Ovary (tissue), 9 donors: ENCODE data around the gene KCTD5. TPM values are rescaled to one million over a fixed set of nuclear protein-coding genes. Genes with fewer than 3 reads are reported as not detected.
"Not testable (repeated sequence)": the region's sequence is repeated elsewhere in the genome, so short reads cannot be mapped to it uniquely, and the experiment has no call there.

Experiments used
- DNase-seq, 5 donors: peaks; one replicate each; pipeline ENCODE4 v3.0.0-alpha.2; 2019 to 2020
- H3K27ac ChIP-seq, 2 donors: fragments of 200-600 bp; one replicate each; pipeline versions ENCODE4 v1.5.1 to v1.8.0; 2019 to 2022
- H3K27me3 ChIP-seq: fragments of 200-600 bp; one replicate; pipeline ENCODE4 v1.8.0; 2022
- H3K36me3 ChIP-seq: fragments of 200-600 bp; sonication (generic); one replicate; pipeline ENCODE4 v1.5.1; 2019
- H3K4me1 ChIP-seq: one replicate; pipeline ENCODE4 v1.8.1; 2013; ENCODE audit warnings: mild to moderate bottlenecking, moderate library complexity; ENCODE audit not compliant: insufficient read depth
- H3K4me3 ChIP-seq: fragments of 200-600 bp; sonication (generic); one replicate; pipeline ENCODE4 v1.5.1; 2017
- H3K9me3 ChIP-seq, 2 donors: fragments of 200-600 bp in 1 of 2; sonication (generic) in 1 of 2; one replicate each; pipeline versions ENCODE4 v1.5.1 to v1.8.1; 2013 to 2019; ENCODE audit warnings: mild to moderate bottlenecking in 1 of 2, moderate library complexity in 1 of 2
- EP300 ChIP-seq: sonication (generic); formaldehyde crosslinking; IDR thresholded peaks from one replicate; pipeline ENCODE4 v1.6.1; 2017; ENCODE audit warnings: antibody characterized with exemption
- POLR2A ChIP-seq: fragments of 450-650 bp; IDR thresholded peaks from one replicate; pipeline ENCODE4 v1.6.1; 2017; ENCODE audit warnings: antibody characterized with exemption, mild to moderate bottlenecking, moderate library complexity
- WGBS, 3 donors: extraction: QIAGEN DNeasy Blood & Tissue Kit in 1 of 3; methylation state at CpG; one replicate each; pipeline versions ENCODE4 v1.1.5 to v1.1.7; 2013 to 2017; 5-methylcytosine and 5-hydroxymethylcytosine counted together
- intact Hi-C, 4 donors: fragments of 100-400 bp; cut with DNase I; formaldehyde crosslinking; loops; one replicate each; pipeline versions ENCODE4 v1.11.0 to v1.15.1; 2022 to 2023
- polyA plus RNA-seq, 2 donors: library from polyadenylated mRNA; stranded (reverse); fragments of 200-250 nt in 1 of 2; fragments of 350-450 nt in 1 of 2; fragmentation: Illumina TruSeq in 1 of 2; extraction: RNeasy Lipid Tissue Mini Kit (QIAGEN cat#74804) in 1 of 2; gene quantifications; one replicate each; pipeline ENCODE4 v1.2.3, GENCODE V29; 2013 to 2014
- total RNA-seq, 7 donors: library from RNA; depleted of rRNA in 2 of 7; stranded (reverse); fragments of >200 nt in 2 of 7; fragmentation: NEBNext Ultra II Directional in 3 of 7; extraction: Animal tissue kit (Norgen Biotek cat#: 25700) in 3 of 7; gene quantifications; one replicate each; pipeline versions ENCODE4 v1.1.0 to v1.2.4, GENCODE V29; 2016 to 2023
- TF ChIP-seq, protein P1 (sequence below), 3 donors: fragments of 450-650 bp in 2 of 3; fragments of 200-600 bp in 1 of 3; IDR thresholded peaks; one replicate each; pipeline versions ENCODE4 v1.5.1 to v1.8.0; 2016 to 2022; ENCODE audit warnings: antibody characterized with exemption in 3 of 3, mild to moderate bottlenecking in 1 of 3
- donor health status: DM: no; HTN: no; CAD: no; lungs with moderate emphysema.
- donor health status: DM: no; HTN: no; CAD: no.
- donor health status: Bipolar disorder and iron deficiency.
- donor health status: DM: yes; HTN: yes; CAD: no.
- donor health status: DM: no; HTN: no; CAD: no.
- donor health status: DM: yes; HTN: yes; CAD: no.

The KCTD5 gene
- total and polyA plus RNA-seq, 9 donors, result 12.2 to 19.8 (median 13.3) TPM

DNA sequence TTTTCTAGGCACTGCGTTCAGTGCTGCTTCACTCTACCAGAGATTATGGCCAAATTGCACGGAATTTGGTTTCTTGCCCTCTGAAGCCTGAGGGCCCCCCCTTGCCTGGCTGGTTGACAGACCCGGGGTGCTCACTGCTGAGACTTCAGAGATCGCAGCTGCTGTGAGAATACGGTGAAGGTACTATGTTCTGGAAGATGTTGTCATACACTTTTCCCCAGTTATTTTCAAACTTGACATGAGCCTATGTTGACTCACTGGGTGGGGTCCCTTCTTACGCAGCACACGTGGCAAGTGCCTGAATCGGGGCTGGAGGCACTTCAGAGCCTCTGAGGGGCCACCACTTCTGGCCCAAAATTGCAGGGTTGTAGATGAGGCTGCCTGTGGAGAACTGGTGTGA is 2.0 kb upstream of the KCTD5 start:
- WGBS, 3 donors, result 86 to 99% (median 94%) methylated on average over 8 of the region's 8 CpGs

DNA sequence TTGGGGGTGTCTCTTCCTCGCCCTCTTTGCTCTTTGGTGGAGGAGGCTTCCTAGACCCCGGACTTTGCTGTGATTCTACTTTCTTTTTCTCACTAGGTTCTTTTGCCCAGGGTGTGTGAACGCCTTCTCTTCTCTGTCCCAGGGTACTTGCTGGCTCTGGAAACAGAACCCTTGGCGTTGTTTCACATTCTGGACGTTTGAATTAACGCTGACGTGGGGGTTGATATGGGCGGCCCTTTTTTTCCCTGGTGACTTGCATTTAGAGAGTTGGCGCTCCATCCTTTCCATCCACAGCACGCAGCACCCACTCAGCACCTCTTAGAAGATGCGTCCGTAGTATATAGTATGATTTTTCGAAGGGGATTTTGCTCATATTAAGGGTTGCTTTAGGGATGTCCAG is 718 bp downstream of the KCTD5 start:
- DNase-seq, H3K27me3 ChIP-seq, H3K9me3 ChIP-seq, H3K27ac ChIP-seq, H3K36me3 ChIP-seq, intact Hi-C loops, H3K4me1 ChIP-seq: not testable (repeated sequence)
- 6 to 14% (median 6%) methylated on average over 13 of the region's 13 CpGs for WGBS, 3 donors
- H3K4me3 ChIP-seq, result peak overlapping the region; percentile 99

More for the DNA sequence above, 2.0 kb upstream of the KCTD5 start:
- H3K27ac ChIP-seq, H3K4me3 ChIP-seq, H3K4me1 ChIP-seq, H3K27me3 ChIP-seq, H3K9me3 ChIP-seq, intact Hi-C loops, H3K36me3 ChIP-seq: not testable (repeated sequence)
- DNase-seq, result peak in 1 of 5 donors; percentile 24

DNA sequence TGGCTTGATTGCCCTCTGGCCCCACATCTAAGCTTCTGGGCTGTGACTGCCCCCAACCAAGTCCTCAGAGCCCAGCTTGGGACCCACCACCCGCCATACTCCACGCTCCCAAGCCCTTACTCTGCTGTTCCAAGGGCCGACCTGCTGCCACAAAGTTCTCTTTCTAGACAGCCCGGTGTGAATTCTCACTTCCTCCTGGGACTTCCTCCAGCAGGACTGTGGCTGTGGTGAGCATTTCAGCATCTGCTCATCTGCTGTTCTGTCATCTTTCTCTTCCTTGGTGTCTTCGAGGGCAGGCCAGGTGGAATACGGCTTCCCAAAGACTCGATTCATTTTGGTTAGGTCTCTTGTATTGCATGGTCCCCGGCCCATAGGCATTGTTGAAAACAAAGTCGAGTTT is 3.8 kb downstream of the KCTD5 start:
- H3K27me3 ChIP-seq, H3K4me1 ChIP-seq, H3K27ac ChIP-seq, H3K36me3 ChIP-seq, H3K4me3 ChIP-seq, intact Hi-C loops, DNase-seq, H3K9me3 ChIP-seq: not testable (repeated sequence)
- WGBS, 3 donors, result no CpG with 5 or more reads among the region's 9 CpGs

DNA sequence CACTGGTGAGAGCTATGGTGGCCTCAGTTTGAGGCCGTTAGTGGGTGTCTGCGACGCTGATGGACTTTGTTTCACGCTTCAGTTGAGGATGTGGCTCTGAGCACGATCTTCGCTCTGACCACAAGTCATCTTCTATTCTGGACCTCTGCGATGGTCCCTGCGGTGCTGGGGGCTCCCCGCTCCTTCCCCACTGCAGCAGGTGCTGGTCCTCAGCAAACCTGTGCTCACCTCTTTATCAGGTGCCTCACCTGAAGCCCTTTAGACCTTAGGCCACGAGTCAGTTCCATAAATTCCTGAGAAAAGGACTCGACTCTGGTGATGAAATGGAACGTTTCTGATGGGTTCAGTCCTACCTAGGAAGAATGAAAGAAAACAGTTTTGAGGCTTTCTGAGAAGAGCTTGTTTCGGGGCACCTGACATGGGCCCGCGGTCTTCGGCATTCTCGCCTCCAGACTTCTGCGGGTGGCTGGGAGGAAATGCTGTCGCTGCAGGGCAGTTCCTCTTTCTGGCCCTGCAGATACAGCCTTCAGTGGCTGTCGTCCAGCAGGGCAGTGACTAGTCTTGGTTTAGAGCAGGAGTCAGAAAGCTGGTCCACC is 4.7 kb downstream of the KCTD5 start:
- TF ChIP-seq POLR2A (no peak), EP300 (no peak)
- TF ChIP-seq, protein P1, sequence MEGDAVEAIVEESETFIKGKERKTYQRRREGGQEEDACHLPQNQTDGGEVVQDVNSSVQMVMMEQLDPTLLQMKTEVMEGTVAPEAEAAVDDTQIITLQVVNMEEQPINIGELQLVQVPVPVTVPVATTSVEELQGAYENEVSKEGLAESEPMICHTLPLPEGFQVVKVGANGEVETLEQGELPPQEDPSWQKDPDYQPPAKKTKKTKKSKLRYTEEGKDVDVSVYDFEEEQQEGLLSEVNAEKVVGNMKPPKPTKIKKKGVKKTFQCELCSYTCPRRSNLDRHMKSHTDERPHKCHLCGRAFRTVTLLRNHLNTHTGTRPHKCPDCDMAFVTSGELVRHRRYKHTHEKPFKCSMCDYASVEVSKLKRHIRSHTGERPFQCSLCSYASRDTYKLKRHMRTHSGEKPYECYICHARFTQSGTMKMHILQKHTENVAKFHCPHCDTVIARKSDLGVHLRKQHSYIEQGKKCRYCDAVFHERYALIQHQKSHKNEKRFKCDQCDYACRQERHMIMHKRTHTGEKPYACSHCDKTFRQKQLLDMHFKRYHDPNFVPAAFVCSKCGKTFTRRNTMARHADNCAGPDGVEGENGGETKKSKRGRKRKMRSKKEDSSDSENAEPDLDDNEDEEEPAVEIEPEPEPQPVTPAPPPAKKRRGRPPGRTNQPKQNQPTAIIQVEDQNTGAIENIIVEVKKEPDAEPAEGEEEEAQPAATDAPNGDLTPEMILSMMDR (IDR thresholded peaks at IDR 0.05), result no peak
- Histone ChIP-seq H3K4me1 (peaks cover 4% of the 10 kb centered on the region), H3K27ac (no peak overlapping the region), H3K27me3 (no peaks in the 10 kb centered on the region), H3K36me3 (no peaks in the 10 kb centered on the region), H3K9me3 (no peaks in the 10 kb centered on the region), H3K4me3 (no peak overlapping the region)
- peak in 1 of 5 donors; percentile 25 for DNase-seq
- WGBS, 3 donors, result 87 to 89% (median 88%) methylated on average over 20 of the region's 20 CpGs
- intact Hi-C loops, result no loop called here

DNA sequence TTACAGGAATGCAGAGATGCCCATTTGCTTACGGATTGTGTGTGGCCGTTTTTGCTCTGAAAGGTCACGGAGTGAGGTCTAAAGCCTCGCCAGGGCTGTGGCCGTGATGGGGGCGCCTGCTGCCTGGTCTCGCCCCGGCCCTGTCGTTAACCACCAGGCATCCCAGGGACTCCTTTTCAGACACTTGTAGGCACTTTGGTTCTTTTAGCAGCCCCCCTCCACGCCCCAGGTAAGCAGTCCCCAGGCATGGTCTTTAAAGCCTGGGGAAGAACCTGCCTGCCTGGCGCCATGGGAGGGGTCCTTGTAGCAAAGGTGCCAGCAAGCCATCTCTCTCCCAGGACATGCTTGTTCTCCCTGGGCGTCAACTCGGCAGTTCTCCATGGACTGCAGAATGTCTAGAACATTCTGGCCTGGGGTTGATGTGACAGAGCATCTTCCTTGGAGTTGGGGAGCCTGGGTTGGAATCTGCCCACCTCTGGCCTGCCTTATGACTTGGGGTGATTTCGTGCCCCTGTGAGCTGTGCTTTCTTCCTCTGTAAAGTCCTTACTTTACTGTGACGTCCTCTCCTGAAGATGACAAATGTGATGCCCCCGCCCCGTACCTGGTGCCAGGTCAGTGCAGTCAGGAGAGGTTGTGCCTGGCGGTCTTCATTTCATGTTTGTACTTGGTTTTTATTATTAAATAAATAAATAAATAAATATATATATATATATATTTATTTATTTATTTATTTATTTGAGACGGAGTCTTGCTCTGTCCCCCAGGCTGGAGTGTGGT is 5.4 kb downstream of the KCTD5 start:
- peak in 1 of 5 donors; percentile 19 for DNase-seq
- no peak overlapping the region for H3K27ac ChIP-seq
- no peaks in the 10 kb centered on the region for H3K36me3 ChIP-seq
- H3K4me1 ChIP-seq, result peaks cover 10% of the 10 kb centered on the region
- TF ChIP-seq EP300, result no peak
- TF ChIP-seq POLR2A, result no peak
- TF ChIP-seq, protein P1 (IDR thresholded peaks at IDR 0.05), result no peak
- no peaks in the 10 kb centered on the region for H3K9me3 ChIP-seq
- no peak overlapping the region for H3K4me3 ChIP-seq
- intact Hi-C loops, result no loop called here
- no peaks in the 10 kb centered on the region for H3K27me3 ChIP-seq
- 89 to 94% (median 91%) methylated on average over 19 of the region's 19 CpGs for WGBS, 3 donors

DNA sequence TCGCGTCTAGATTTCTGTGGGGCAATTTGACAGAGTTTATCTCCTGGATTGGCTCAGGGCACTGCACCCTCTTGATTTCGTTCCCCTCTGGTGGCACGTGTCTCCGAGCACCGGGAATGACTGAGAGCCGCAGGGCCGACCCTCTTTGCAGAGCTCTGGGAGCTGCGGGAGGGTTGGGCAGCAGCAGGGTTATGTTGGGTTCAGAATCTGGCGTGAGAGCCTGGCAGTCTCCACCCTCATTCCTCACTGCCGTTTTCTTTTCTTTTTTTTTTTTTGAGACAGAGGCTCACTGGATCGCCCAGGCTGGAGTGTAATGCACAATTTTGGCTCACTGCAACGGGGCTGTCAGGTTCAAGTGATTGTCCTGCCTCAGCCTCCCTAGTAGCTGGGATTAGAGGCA is 7.1 kb downstream of the KCTD5 start:
- DNase-seq, intact Hi-C loops, H3K9me3 ChIP-seq, H3K27me3 ChIP-seq, H3K27ac ChIP-seq, H3K36me3 ChIP-seq, H3K4me3 ChIP-seq: not testable (repeated sequence)
- WGBS, 3 donors, result 33 to 41% (median 38%) methylated on average over 4 to 7 of the region's 13 CpGs
- peaks cover 18% of the 10 kb centered on the region for H3K4me1 ChIP-seq
